SK-N-SH treated with all-trans-retinoic acid at 6 μM for 48 hours (cell line): Measurements from ENCODE around the gene MERTK.

ENCODE experiments used
- POU6F1 ChIP-seq: fragments of 250-450 bp; sonication (Bioruptor Pico); IDR thresholded peaks from 2 replicates; pipeline ENCODE4 v1.8.0; 2021; ENCODE audit warnings: low read depth, mild to moderate bottlenecking, moderate library complexity, borderline replicate concordance
- PPARA ChIP-seq: fragments of 250-450 bp; sonication (Bioruptor Pico); IDR thresholded peaks from 2 replicates; pipeline ENCODE4 v1.5.0; 2020; ENCODE audit warnings: mild to moderate bottlenecking, borderline replicate concordance
- SNAI2 ChIP-seq: fragments of 250-450 bp; sonication (Bioruptor Pico); IDR thresholded peaks from 2 replicates; pipeline ENCODE4 v1.5.0; 2020; ENCODE audit warnings: mild to moderate bottlenecking, moderate library complexity

GRCh38 chr2:112029164-112029563 is 130.8 kb downstream of the MERTK start:
- TF ChIP-seq SNAI2 (CRISPR knock-in tag) (no peak), PPARA (CRISPR knock-in tag) (no peak), POU6F1 (CRISPR knock-in tag) (no peak)
